HepG2 (cell line): ENCODE measurements around the gene UGT2B11. TPM values are rescaled to one million over a fixed set of nuclear protein-coding genes. Genes with fewer than 3 reads are reported as not detected.

Source experiments
- ATAC-seq: fragments of 200-7000 bp; cut with Tn5 transposase; 3 replicates; pipeline ENCODE4 v1.9.1; 2020; ENCODE audit warnings: mild to moderate bottlenecking, moderate library complexity
- BruUV-seq: library from RNA; stranded (reverse); fragments of 400-500 nt; replicated peaks from 2 replicates; lab custom pipeline; 2021; lab: Mats Ljungman, UMichigan
- CTCF ChIA-PET: fragments of 300-600 bp; formaldehyde crosslinking; extraction: SDS; loops from one replicate; lab custom pipeline; 2021; ENCODE audit warnings: low total read pairs, inconsistent platforms, low intra/inter-chr PET ratio; lab: Yijun Ruan, JAX
- POLR2A ChIA-PET: fragments of 350-600 bp; sonication (Branson Sonifier 250); formaldehyde crosslinking; loops from one replicate; lab custom pipeline; 2020; ENCODE audit warnings: antibody characterized with exemption, inconsistent platforms; lab: Yijun Ruan, JAX
- DNase-seq: peaks from one replicate; pipeline ENCODE4 v3.0.0-alpha.2; 2015; ENCODE audit warnings: low spot score
- FAIRE-seq: peaks from 3 replicates; lab custom pipeline; 2011; peaks lifted over from hg19 to GRCh38; lab: Jason Lieb, UNC
- H2AFZ ChIP-seq: one replicate; pipeline ENCODE4 v1.6.1; 2011; ENCODE audit warnings: low read length, inconsistent platforms
- H3K27ac ChIP-seq: fragments of 300-600 bp; 3 replicates; pipeline ENCODE4 v1.8.0; 2011; ENCODE audit warnings: mixed run types, mild to moderate bottlenecking, mixed read lengths, low read length, inconsistent platforms; ENCODE audit not compliant: insufficient read depth; ENCODE audit errors: extremely low read length
- H3K27me3 ChIP-seq, 2 experiments: fragments of 200-600 bp in 1 of 2; 2 replicates in 1 of 2; 3 replicates in 1 of 2; pipeline versions ENCODE4 v1.6.0 to v1.8.0; 2011; ENCODE audit warnings: low read length in 2 of 2, mild to moderate bottlenecking in 2 of 2, moderate library complexity in 2 of 2, inconsistent platforms in 1 of 2; ENCODE audit not compliant: insufficient read depth in 2 of 2, control insufficient read depth in 1 of 2
- H3K36me3 ChIP-seq, 2 experiments: fragments of 200-600 bp in 1 of 2; replicated peaks in 1 of 2; 2 replicates in 1 of 2; 3 replicates in 1 of 2; pipeline versions ENCODE4 v1.5.1 to v1.8.0; 2011; ENCODE audit warnings: low read length in 2 of 2, inconsistent platforms in 1 of 2; ENCODE audit not compliant: insufficient read depth in 2 of 2, control insufficient read depth in 1 of 2
- H3K4me1 ChIP-seq: 2 replicates; pipeline ENCODE4 v1.5.1; 2012; ENCODE audit warnings: low read length, inconsistent platforms; ENCODE audit not compliant: insufficient read depth
- H3K4me2 ChIP-seq: 2 replicates; pipeline ENCODE4 v1.6.0; 2011; ENCODE audit warnings: low read depth, low read length, inconsistent platforms
- H3K4me3 ChIP-seq, 3 experiments: fragments of 200-600 bp in 1 of 3; sonication (generic), shearing (Covaris generic) in 1 of 3; replicated peaks in 1 of 3; 2 replicates each; pipeline ENCODE4 v1.5.1; 2011 to 2016; ENCODE audit warnings: low read length in 3 of 3, inconsistent platforms in 2 of 3, low read depth in 2 of 3, mild to moderate bottlenecking in 2 of 3, control low read depth in 1 of 3, mixed read lengths in 1 of 3; ENCODE audit not compliant: insufficient read depth in 1 of 3
- H3K79me2 ChIP-seq: one replicate; pipeline ENCODE4 v1.6.1; 2011; ENCODE audit warnings: low read length, inconsistent platforms; ENCODE audit not compliant: insufficient read depth
- H3K9ac ChIP-seq: 2 replicates; pipeline ENCODE4 v1.6.0; 2011; ENCODE audit warnings: mild to moderate bottlenecking, low read depth, low read length, inconsistent platforms; ENCODE audit not compliant: insufficient read depth
- H3K9me3 ChIP-seq: 2 replicates; pipeline ENCODE4 v1.5.1; 2012; ENCODE audit warnings: mild to moderate bottlenecking, low read length
- H4K20me1 ChIP-seq: 2 replicates; pipeline ENCODE4 v1.6.0; 2011; ENCODE audit warnings: inconsistent platforms, mild to moderate bottlenecking, low read length, moderate library complexity; ENCODE audit not compliant: insufficient read depth
- CREB3 ChIP-seq: sonication (generic); formaldehyde crosslinking; IDR thresholded peaks from 2 replicates; pipeline ENCODE4 v1.5.0; 2020; ENCODE audit warnings: missing genetic modification reagents
- CTCF ChIP-seq: sonication (generic); formaldehyde crosslinking; IDR thresholded peaks from 2 replicates; pipeline ENCODE4 v1.5.0; 2020; ENCODE audit warnings: mild to moderate bottlenecking, missing genetic modification reagents, moderate library complexity
- NFKBIZ ChIP-seq: IDR thresholded peaks from 2 replicates; pipeline ENCODE4 v1.6.1; 2018; ENCODE audit warnings: missing genetic modification reagents, missing compliant biosample characterization
- PHF5A ChIP-seq: IDR thresholded peaks from one replicate; pipeline ENCODE4 v1.6.1; 2018; ENCODE audit warnings: low read depth, missing genetic modification reagents; ENCODE audit not compliant: unreplicated experiment
- POGZ ChIP-seq: sonication (generic); formaldehyde crosslinking; IDR thresholded peaks from 2 replicates; pipeline ENCODE4 v1.4.0; 2020; ENCODE audit warnings: mild to moderate bottlenecking, missing genetic modification reagents
- REXO4 ChIP-seq: sonication (generic); formaldehyde crosslinking; IDR thresholded peaks from 2 replicates; pipeline ENCODE4 v1.8.0; 2022; ENCODE audit warnings: missing genetic modification reagents, mild to moderate bottlenecking, borderline replicate concordance
- RNF2 ChIP-seq: fragments of 450-650 bp; conservative IDR thresholded peaks from 2 replicates; pipeline ENCODE4 v1.6.1; 2016; ENCODE audit warnings: low read depth
- SIX4 ChIP-seq: sonication (generic); formaldehyde crosslinking; IDR thresholded peaks from 2 replicates; pipeline ENCODE4 v1.4.0; 2020; ENCODE audit warnings: missing genetic modification reagents
- SMAD3 ChIP-seq: sonication (generic); formaldehyde crosslinking; IDR thresholded peaks from 2 replicates; pipeline ENCODE4 v1.4.0; 2020; ENCODE audit warnings: missing genetic modification reagents
- STAG1 ChIP-seq: sonication (generic); formaldehyde crosslinking; IDR thresholded peaks from 2 replicates; pipeline ENCODE4 v1.4.0; 2020; ENCODE audit warnings: missing genetic modification reagents
- TOE1 ChIP-seq: sonication (generic); formaldehyde crosslinking; IDR thresholded peaks from 2 replicates; pipeline ENCODE4 v1.4.0; 2020; ENCODE audit warnings: mild to moderate bottlenecking, missing genetic modification reagents
- TOPORS ChIP-seq: sonication (generic); formaldehyde crosslinking; IDR thresholded peaks from 2 replicates; pipeline ENCODE4 v1.8.0; 2023; ENCODE audit warnings: mild to moderate bottlenecking, missing genetic modification reagents
- ZMYM4 ChIP-seq: sonication (generic); formaldehyde crosslinking; IDR thresholded peaks from 2 replicates; pipeline ENCODE4 v1.8.1; 2023; ENCODE audit warnings: mild to moderate bottlenecking, missing genetic modification reagents
- ZNF30 ChIP-seq: sonication (generic); formaldehyde crosslinking; IDR thresholded peaks from 2 replicates; pipeline ENCODE4 v1.5.0; 2020; ENCODE audit warnings: mild to moderate bottlenecking, missing genetic modification reagents
- ZNF431 ChIP-seq: sonication (generic); formaldehyde crosslinking; IDR thresholded peaks from 2 replicates; pipeline ENCODE4 v1.9.0; 2022; ENCODE audit warnings: missing genetic modification reagents, low read depth, mild to moderate bottlenecking, borderline replicate concordance
- ZNF644 ChIP-seq: IDR thresholded peaks from 2 replicates; pipeline ENCODE4 v1.6.1; 2016; ENCODE audit warnings: low read depth
- WGBS: methylation state at CpG from one replicate; pipeline ENCODE4 v1.1.6; 2017; ENCODE audit warnings: low lambda C conversion rate; 5-methylcytosine and 5-hydroxymethylcytosine counted together
- in situ Hi-C: cut with HindIII; loops from 2 replicates; pipeline ENCODE4 v1.10.0; 2017; ENCODE audit warnings: low pct_unique_long_range_greater_than_20kb; ENCODE audit not compliant: extremely low pct_ligation_motif_present
- intact Hi-C: fragments of 100-400 bp; cut with micrococcal nuclease; formaldehyde crosslinking; loops from one replicate; pipeline ENCODE4 v1.10.0; 2022; ENCODE audit not compliant: unreplicated experiment
- polyA plus RNA-seq, 8 experiments: library from polyadenylated mRNA; depleted of rRNA in 3 of 8; stranded (reverse) in 7 of 8; unstranded in 1 of 8; fragments of >200 nt; fragmentation: Illumina TruSeq in 4 of 8; extraction: Trizol in 4 of 8; gene quantifications; 2 replicates each; pipeline versions ENCODE4 v1.2.1 to v1.2.3, GENCODE V29; 2011 to 2016; ENCODE audit warnings: low read depth in 4 of 8, missing spikeins in 1 of 8, mixed read lengths in 1 of 8; ENCODE audit not compliant: insufficient read depth in 1 of 8
- total RNA-seq, 5 experiments: library from RNA; depleted of rRNA; stranded (reverse); fragments of >200 nt; fragmentation: Illumina TruSeq; extraction: Trizol; gene quantifications; 2 replicates each; pipeline ENCODE4 v1.2.3, GENCODE V29; 2016; ENCODE audit warnings: low read depth in 1 of 5

The UGT2B11 gene
- total and polyA plus RNA-seq, 2 of the 13 experiments (the other 11 are each of a cell fraction or from before 2014, with no cell fraction given), result 1.4 to 2.1 TPM

- DNase-seq (peak; percentile 9), ATAC-seq (peak; percentile 63), FAIRE-seq (no peak)
- Histone ChIP-seq H3K4me3 (no peak overlapping the region), H4K20me1 (no peaks in the 10 kb centered on the region), H3K27ac (no peak overlapping the region), H3K79me2 (no peaks in the 10 kb centered on the region), H3K36me3 (no peaks in the 10 kb centered on the region), H3K4me2 (no peak overlapping the region), H3K9me3 (no peaks in the 10 kb centered on the region), H3K9ac (no peak overlapping the region), H2AFZ (no peak overlapping the region), H3K27me3 (no peaks in the 10 kb centered on the region), H3K4me1 (peaks cover 17% of the 10 kb centered on the region)
- POLR2A ChIA-PET, result no interaction called here
- CTCF ChIA-PET, result no interaction called here
- intact Hi-C loops (no loop called here), in situ Hi-C loops (no loop called here)
- WGBS, result 59% methylated on average over 2 of the region's 2 CpGs
- TF ChIP-seq NFKBIZ (CRISPR knock-in tag) (no peak), PHF5A (CRISPR knock-in tag) (no peak), TOPORS (CRISPR knock-in tag) (no peak), REXO4 (CRISPR knock-in tag) (no peak), CREB3 (CRISPR knock-in tag) (no peak), SMAD3 (CRISPR knock-in tag) (no peak), TOE1 (no peak), STAG1 (peak; percentile 34), ZNF30 (CRISPR knock-in tag) (no peak), CTCF (CRISPR knock-in tag) (0 out of 2 replicates have a peak, but pooled peaks have one; percentile 14), ZMYM4 (CRISPR knock-in tag) (0 out of 2 replicates have a peak, but pooled peaks have one; percentile 27), POGZ (CRISPR knock-in tag) (0 out of 2 replicates have a peak, but pooled peaks have one; percentile 17), SIX4 (CRISPR knock-in tag) (no peak), RNF2 (no peak), ZNF644 (CRISPR knock-in tag) (0 out of 2 replicates have a peak, but pooled peaks have one; percentile 47), ZNF431 (CRISPR knock-in tag) (no peak)
- BruUV-seq, result no TSS peak
Measured at GRCh38 chr4:69156913-69157312, 57.6 kb downstream of the UGT2B11 start.
